Measurements from ENCODE around the gene DHRS1.

The DHRS1 gene

DNA sequence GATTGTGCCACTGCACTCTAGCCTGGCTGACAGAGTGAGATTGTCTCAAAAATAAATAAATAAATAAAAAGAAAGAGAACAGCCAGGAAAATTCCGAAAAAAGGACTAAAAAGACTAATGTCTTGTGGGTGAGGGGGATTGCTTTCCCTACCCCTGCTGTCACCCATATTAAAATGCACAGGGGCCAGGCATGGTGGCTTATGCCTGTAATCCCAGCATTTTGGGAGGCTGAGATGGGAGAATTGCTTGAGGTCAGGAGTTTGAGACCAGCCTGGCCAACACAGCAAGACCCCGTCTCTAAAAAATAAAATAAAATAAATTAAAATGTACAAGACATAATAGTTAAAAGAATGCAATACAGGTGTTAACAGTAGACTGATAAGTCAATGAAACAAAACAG is 6.1 kb downstream of the DHRS1 start:
- H3K4me3 ChIP-seq (ENCODE audit: low read depth, low read length) = no peak overlapping the region
- TF ChIP-seq, protein P1, sequence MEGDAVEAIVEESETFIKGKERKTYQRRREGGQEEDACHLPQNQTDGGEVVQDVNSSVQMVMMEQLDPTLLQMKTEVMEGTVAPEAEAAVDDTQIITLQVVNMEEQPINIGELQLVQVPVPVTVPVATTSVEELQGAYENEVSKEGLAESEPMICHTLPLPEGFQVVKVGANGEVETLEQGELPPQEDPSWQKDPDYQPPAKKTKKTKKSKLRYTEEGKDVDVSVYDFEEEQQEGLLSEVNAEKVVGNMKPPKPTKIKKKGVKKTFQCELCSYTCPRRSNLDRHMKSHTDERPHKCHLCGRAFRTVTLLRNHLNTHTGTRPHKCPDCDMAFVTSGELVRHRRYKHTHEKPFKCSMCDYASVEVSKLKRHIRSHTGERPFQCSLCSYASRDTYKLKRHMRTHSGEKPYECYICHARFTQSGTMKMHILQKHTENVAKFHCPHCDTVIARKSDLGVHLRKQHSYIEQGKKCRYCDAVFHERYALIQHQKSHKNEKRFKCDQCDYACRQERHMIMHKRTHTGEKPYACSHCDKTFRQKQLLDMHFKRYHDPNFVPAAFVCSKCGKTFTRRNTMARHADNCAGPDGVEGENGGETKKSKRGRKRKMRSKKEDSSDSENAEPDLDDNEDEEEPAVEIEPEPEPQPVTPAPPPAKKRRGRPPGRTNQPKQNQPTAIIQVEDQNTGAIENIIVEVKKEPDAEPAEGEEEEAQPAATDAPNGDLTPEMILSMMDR (IDR thresholded peaks at IDR 0.05; ENCODE audit: low read depth, low read length) = no peak

GRCh38 chr14:24292118-24292807 is 7.3 kb downstream of the DHRS1 start:
- TF ChIP-seq, protein P1 (IDR thresholded peaks at IDR 0.05; ENCODE audit: low read depth, low read length) = no peak
- H3K4me3 ChIP-seq (ENCODE audit: low read depth, low read length) = no peak overlapping the region

DNA sequence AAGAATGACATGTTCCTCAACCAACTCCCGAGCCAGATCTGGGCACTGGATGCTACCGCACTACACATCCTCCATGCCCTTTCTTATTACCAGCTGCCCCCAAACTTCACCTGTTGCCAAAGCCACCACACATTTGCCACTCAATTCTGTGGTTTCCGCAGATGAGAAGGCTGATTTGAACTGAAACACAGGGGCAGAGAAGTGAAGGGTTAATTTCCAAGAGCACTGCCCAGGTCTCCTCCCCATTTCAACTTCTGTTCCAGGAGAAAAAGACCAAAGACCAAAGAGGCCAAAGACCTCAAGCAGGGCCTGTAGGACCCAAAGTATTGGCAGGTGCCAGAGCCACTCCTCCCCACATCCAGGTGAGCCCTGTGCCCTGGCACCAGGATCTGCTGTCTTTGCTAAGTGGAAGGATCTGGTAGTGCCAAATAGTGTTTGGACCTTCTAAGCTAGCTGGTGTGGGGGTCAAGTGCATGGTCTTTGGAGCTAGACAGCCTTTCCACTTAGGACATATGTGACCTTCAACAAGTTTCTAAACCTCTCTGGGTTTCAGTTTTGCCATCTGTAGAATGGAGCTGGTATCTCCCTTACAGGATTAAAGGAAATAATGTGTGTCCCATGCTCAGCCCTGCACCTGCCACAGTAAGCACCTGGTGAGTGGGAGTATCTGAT is 8.0 kb downstream of the DHRS1 start:
- TF ChIP-seq, protein P1 (IDR thresholded peaks at IDR 0.05; ENCODE audit: low read depth, low read length) = no peak
- H3K4me3 ChIP-seq (ENCODE audit: low read depth, low read length) = no peak overlapping the region

DNA sequence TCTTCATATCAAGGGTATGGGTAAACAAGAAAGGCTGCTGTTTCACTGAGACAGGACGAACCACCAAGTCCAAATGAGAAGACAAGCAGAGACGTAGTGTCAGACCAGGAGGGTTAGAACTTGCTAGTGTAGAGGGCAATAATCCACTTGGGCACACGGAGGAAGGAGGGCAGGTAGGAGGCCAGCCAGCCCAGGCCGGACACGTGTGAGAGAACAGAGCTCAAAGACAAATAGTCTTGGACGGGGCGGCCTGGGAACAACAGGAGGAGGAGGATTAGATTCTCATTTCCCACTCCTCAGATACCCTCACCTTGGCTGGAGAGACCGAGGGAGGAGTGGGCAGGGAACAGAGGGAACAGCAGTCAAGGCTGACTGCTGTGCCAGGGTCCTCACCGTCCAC is 8.8 kb downstream of the DHRS1 start:
- TF ChIP-seq, protein P1 (IDR thresholded peaks at IDR 0.05; ENCODE audit: low read depth, low read length) = no peak
- H3K4me3 ChIP-seq (ENCODE audit: low read depth, low read length) = no peak overlapping the region

DNA sequence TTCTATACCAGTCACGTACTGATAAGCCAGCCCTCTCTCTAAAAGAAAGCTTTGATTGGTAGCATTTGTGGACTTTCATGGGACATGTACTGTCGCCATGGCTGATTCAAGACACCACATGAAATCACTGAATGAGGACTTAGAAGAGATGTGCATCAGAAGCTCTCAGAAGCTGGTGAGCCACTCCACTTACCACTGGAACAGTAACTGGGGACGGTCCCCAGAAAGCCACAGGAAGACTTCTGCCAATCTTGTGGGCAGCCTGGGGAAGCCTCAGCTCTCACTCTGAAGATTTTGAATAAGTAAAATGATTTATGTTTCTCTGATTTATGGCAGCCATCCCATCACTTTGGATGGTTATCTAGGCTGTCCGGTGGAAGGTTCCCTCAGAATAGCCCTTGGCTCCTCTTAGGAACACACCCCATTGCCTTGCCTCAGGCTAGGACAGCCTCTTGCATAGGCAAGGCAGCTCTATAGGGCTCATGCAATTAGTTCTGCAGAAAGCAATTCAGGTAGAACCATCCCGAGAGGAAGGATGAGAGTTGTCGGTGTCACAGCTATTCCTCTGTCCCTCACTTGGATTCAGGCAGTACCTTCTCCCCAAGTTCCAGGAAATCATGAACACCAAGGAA is 9.8 kb downstream of the DHRS1 start:
- TF ChIP-seq, protein P1 (IDR thresholded peaks at IDR 0.05; ENCODE audit: low read depth, low read length) = no peak
- H3K4me3 ChIP-seq (ENCODE audit: low read depth, low read length) = no peak overlapping the region

DNA sequence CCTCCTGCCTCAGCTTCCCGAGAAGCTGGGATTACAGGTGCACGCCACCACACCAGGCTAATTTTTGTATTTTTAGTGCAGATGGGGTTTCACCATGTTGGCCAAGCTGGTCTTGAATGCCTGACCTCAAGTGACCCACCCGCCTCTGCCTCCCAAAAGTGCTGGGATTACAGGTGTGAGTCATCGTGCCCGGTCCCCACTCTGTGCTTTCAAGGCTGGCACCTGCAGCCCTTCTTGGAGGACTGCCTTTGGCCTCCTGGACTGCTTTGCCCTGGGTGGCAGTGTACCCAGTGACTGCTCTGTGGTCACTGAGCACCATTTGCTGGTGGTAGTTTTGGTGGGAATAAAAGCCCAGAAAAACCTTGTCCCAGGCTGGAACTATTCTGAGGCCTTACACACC is 12.6 kb downstream of the DHRS1 start:
- no peak overlapping the region for H3K4me3 ChIP-seq (ENCODE audit: low read depth, low read length)
- TF ChIP-seq, protein P1 (IDR thresholded peaks at IDR 0.05; ENCODE audit: low read depth, low read length) = no peak

GRCh38 chr14:24285351-24285750 is 14.2 kb downstream of the DHRS1 start:
- no peak overlapping the region for H3K4me3 ChIP-seq (ENCODE audit: low read depth, low read length)
- TF ChIP-seq, protein P1 (IDR thresholded peaks at IDR 0.05; ENCODE audit: low read depth, low read length) = no peak
